Stimulated activated naive CD8-positive, alpha-beta T cell treated with anti-CD3 and anti-CD28 coated beads, Interleukin-15, Interleukin-2, amounts not matched to agents 100 U/mL and 50 U/mL, for 24 hours (primary cell): Measurements from ENCODE around the gene RANBP10.

Experiments used
- ATAC-seq: fragments of 150-1000 bp; cut with Tn5 transposase; one replicate; pipeline ENCODE4 v1.10.0; 2021
- DNase-seq: peaks from one replicate; pipeline ENCODE4 v3.0.0; 2021

Gene RANBP10

DNA sequence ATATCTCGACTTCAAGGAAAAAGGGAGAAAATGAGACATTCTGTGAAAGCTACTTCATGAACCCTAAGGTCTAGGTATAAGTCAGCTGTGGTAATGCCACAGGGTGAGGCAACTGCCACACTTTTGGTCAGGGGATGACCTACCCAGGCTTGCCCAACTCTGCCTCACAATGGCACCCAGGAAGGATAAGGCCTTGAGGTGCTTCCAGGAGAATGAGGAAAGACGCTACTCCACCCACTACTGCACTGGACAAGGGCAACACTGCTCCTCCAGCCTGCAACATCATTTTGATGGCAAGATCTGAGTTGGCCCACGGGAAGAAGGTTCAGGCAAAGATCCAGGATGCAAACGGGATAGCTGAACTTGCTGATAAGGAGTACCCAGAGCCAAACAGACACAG lies 65.2 kb downstream of the RANBP10 start:
- DNase-seq (no peak), ATAC-seq (no peak)

DNA sequence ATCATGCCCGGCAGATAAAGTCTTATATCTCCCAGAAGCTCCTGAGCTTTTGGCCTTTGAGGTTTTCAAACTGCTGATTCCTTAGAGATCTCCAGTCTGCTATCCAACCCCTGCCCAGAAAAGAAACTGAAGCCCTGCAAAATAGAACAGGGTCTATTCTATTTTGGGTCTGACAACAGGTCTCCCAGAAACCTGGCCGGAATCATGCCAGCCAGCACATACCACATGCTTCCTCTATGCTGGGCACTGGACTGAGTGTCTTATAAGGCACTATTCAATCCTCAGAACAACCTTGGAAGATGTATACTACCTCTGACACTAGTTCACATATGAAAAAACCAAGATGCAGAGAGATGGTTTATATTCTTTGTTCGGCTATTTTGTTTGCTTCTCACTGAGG lies 66.0 kb downstream of the RANBP10 start:
- ATAC-seq (no peak), DNase-seq (no peak)

GRCh38 chr16:67736858-67737257 lies 69.5 kb downstream of the RANBP10 start:
- DNase-seq (no peak), ATAC-seq (no peak)

DNA sequence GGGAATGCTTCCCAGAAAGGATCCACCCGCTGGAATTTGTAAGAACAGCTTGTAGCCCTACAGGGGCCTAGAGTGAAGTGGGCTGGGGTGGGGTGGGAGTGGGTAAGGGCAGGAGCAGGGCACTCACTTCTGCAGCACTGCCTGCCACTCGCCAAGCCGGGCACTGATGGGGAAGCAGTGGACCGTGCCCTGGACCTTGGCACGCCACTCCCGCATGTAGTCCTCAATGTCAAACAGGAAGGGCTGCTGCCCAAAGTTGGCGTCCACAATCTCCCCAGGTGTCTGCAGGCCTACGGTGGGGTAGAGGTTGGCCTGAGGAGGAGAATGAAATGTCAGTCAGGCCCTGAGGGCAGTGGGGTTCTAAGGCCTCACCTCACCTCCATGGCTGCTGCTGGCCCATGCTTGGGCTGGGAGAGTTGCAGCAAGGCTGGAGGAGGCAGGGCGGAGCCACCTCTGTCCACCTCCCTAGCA lies 71.6 kb downstream of the RANBP10 start:
- DNase-seq: no peak
- no peak for ATAC-seq

DNA sequence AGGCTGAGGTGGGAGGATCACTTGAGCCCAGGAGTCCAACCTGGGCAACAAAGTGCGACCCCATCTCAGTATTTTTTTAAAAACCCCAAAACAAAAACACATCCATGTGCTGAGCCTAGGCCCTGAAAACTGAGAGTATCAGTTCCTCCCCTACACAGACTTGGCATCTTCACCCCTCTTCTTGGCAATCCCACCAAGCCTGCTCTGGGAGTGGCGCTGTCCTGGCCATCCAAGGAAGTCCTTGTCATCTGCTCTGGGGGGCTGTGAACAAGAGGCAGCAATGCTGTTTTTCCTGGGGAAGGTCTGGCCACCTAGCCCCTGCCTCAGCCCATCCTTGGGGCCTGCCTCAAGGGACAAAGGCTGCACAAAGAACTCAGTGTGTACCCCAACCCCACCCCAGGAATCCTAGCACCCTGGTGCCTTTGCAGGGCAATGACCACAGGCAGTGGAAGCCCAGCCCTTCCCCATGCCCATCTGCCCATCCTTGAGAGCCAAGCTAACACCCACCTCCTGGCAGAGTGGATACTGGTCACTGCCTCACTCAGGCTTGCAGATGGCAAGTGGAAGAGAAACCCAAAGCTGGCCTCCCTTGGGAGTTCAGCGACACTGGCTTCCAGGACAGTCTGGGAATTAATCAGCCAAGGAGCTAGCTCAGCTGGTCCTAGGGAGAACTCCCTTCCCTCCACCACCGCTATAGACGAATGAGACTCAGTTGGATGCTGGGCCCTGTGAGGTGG lies 72.5 kb downstream of the RANBP10 start:
- DNase-seq (no peak), ATAC-seq (no peak)

- ATAC-seq (no peak), DNase-seq (no peak)
Measured at GRCh38 chr16:67731753-67732095, 74.6 kb downstream of the RANBP10 start.

GRCh38 chr16:67731071-67731752 lies 75.1 kb downstream of the RANBP10 start:
- ATAC-seq (no peak), DNase-seq (no peak)

- ATAC-seq (no peak), DNase-seq (no peak)
Measured at GRCh38 chr16:67730326-67730725, 76.0 kb downstream of the RANBP10 start.

DNA sequence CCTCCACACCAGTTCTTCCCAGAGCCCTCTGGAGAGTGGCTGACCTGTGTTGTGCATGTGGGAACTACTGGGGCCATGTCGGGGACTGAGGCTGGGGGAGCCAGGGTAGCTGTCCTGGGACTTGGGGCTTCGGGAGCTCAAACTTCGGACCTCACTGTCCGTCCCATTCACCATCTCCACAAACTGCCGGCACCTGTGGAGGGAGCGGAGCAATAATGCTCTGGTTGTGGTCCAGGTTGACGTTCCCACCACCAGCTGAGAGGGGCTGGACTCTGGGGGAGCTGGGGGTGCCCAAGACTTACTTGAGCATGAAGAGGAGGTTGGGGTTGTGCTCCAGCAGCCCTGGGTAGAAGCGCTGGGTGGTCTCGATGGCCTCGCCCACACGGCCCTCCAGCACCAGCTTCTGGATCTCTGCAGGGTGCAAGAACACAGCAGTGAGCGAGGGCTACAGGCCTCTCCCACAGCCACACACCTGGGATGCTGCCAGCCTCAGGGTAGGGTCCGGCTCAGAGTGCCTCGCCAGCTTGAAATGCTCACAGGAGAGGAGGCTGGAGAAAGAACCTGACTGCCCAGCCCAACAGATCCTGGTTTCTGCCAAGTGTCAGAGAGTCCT lies 76.6 kb downstream of the RANBP10 start:
- no peak for ATAC-seq
- DNase-seq: no peak

DNA sequence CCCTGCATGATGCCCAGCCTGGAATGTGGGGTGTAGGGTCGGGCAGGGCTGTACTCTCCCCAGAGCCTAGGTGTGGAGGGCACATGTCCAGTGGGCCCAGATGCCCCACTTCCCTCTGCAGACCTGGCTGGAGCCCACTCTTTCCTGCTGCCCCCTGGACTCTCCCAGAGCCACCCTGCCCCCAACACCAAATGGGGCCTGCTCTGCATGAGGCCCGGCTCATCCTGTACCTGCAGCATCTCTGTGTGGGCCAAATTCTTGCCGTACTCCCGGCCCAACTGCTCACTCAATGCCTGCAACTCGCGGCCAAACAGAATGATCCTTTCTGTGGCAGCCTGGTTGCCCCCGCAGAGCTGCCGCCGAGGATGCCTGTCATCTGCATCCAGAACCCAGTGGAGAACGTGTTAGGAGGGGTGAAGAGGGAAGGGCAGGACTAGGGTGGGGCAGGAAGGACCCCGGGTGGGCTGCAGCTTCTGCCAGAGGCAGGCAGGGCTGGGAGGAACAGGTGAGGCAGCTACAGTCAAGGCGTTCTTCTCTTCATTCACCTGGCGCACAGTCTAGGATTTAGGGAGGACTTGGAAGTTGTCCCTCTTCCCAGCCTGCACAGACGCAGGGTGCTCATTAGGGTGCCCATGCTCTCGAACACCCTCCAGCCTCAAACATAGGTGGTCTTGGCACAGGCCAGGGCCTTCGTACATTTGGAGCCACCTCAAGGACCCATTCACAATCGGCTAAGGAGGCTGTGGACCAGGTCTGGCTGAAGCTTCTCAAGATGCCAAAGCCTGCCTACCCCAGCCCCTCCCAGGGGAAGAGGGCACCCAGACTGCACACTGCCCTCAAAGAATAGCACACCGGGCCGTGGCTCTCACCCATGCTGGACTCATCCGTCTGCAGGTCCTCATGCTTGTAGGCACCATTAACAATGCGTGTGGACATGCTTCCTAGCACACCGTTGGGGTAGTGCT lies 78.6 kb downstream of the RANBP10 start:
- DNase-seq: no peak

DNA sequence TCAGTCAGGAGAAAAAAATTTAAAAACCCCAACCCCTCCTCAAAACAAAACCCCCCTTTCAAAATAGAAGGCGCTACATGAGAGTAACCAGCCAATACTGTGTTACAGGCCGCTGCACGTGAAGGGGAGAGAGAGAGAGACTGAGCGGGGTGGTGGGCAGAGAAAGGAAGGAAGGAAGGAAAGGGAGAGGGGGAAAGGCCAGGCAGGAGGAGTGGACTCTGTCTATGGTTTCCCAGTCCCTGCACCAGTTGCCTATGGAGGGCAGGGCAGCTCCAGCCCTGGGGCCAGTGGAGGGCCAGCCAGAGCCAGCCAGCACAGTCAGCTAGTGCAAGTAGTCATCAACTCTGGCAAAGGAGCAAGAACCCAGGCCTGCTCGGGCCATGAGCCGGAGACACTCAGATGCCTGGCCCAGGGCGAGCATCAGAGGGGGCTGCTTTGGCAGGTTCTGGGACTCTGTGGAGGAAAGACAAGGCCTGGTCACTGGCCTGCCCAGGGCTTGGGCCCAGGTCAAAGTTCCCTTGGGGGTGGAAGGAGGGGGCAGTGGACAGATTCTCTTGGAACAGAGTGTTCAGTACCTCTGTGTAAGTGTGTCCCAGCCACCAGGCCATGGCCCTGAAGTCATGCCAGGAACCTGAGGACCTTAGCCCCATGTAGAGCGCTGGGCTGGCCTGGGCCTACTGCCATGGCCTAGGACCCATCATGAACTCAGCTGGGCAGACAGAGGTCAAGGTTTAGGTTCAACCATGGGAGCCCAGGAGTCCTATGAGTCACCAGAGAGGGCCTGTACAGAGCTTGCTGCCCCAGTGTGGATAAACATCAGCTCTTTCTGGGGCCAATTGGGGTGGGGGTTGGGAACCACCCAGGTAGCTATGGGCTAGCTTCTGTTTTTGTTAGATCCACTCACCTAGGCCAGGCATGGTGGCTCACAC lies 80.0 kb downstream of the RANBP10 start:
- DNase-seq: no peak
- no peak for ATAC-seq

More for the DNA sequence above, 78.6 kb downstream of the RANBP10 start:
- ATAC-seq: peak; percentile 19

DNA sequence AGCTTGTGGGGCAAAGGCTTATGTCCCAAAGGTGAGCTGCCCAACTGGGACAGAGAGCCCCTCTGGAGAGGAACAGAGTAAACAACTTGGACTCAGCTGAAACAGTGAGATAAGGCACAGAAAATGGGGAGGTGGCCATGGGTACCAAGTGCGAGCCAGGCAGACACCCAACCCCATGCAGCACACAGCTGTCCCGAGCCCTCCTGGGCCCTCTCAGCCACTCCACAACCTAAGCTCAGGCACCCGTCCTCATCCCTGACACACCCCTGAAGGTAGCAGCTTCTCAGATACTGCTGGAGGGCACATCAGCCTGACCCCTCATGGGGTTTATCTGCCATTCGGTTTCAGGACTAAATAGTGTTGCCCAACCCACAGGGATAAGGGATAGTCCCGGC lies 82.5 kb downstream of the RANBP10 start:
- DNase-seq (no peak), ATAC-seq (no peak)

DNA sequence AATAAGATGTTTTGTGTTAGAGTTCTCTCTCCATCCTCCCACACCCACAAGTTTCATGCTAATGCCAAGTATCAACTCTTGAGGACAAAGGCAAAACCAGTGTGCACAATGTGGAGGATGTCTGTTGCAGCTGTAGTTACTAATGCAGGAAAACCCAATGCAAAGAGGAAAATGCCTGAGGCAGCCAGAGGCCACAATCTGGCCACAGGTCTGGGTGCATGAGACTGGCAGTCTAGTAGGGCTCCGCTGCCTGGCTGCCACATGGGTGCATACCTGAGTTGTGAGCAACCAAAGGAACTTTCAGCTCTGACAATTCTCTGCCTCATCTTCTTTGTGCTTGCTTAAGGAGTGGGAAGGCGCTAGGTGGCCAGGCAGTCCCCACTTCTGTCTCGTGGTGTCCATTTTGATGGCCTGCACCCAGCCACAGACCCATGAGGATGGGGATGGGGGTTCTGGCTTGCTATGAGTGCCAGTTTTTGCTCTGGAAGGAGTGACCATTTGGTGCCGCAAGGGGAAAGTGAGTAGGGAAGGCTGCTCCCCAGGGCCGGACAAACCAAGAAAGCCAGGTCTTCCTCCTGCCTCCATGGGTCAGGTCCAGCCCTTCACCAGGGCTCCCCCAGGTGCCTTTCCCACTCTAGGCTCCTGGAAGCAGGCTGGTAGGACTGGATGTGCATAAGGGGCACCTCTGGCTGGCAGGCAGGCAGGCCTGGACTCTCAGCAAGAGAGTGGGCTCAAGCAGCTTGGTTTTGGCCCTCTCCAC lies 83.0 kb downstream of the RANBP10 start:
- DNase-seq (no peak), ATAC-seq (no peak)

- no peak for ATAC-seq
- no peak for DNase-seq
Measured at GRCh38 chr16:67720236-67720635, 86.1 kb downstream of the RANBP10 start.

- DNase-seq (peak; percentile 28), ATAC-seq (peak; percentile 1)
Measured at GRCh38 chr16:67719778-67720144, 86.6 kb downstream of the RANBP10 start.

DNA sequence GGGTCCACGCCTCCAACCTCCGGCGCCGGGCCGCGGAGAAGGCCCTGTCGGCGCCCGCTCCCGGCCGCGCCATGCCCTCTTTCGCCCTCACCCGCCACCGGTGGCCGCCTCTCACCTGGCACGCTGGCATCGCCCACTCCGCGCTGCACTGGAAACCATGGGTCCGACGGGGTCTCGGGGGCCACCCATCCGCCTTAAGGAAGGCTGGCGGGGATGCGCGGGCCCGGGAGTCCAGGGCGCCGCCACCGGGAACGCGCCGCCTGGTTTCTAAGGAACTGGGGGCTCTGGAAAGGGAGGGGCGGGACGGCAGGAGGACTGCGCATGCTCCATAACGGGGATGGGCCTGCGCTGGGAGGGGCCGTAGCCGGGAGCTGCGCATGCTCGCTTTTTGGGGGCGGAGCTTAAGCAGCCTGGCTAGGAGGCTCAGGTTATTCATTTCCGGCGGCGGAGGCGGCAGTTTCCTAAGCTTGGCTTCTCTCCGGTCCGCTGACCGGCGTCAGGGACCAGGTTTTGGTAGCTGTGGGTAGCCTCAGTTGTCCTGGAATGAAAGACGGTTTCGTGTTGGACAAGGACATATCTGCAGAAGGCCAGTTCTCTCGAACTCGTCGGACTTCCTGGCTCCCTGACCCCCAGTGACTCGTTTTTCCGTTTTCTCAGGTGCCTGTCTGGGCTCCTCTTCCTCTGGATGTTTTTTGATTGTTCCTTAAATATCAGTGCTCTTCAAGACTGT lies 87.1 kb downstream of the RANBP10 start, which contains the start of gene GFOD2:
Gene GFOD2 (minus strand): TSS at position 269 of the 730 bp plus-strand sequence. CDS start 33,601 bp downstream, outside the sequence.
- DNase-seq (peak; percentile 100), ATAC-seq (peak; percentile 89)

- ATAC-seq (no peak), DNase-seq (peak; percentile 28)
Measured at GRCh38 chr16:67718668-67719047, 87.7 kb downstream of the RANBP10 start.

GRCh38 chr16:67716097-67716496 lies 90.3 kb downstream of the RANBP10 start:
- ATAC-seq: no peak

DNA sequence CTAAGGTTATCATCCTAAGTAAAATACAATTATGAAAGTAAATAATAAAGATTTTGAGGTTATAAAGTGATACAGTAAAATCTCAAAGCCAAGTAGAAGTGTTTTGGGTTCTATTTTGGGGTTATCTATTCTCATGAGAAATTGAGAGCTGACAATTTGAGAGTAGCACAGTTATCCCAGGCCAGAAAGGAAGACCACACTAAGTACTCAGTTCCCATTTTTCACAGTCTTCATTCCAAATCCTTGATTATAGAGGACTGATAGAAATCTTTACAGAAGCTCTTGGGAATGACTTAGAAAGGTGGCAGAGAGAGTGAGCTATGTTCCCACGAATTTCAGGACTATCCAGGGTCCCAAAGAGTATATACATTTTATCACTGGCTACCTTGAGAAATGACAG lies 91.8 kb downstream of the RANBP10 start:
- DNase-seq: no peak
- ATAC-seq: no peak

More at GRCh38 chr16:67716097-67716496, 90.3 kb downstream of the RANBP10 start:
- no peak for DNase-seq
